GM21717 (cell line): ENCODE measurements around the gene SYNE3.

Source experiments
- ATAC-seq: cut with Tn5 transposase; IDR thresholded peaks from one replicate; pipeline ENCODE4 v1.9.1; 2021; ENCODE audit warnings: mild to moderate bottlenecking, moderate library complexity; ENCODE audit not compliant: unreplicated experiment

Gene SYNE3

DNA sequence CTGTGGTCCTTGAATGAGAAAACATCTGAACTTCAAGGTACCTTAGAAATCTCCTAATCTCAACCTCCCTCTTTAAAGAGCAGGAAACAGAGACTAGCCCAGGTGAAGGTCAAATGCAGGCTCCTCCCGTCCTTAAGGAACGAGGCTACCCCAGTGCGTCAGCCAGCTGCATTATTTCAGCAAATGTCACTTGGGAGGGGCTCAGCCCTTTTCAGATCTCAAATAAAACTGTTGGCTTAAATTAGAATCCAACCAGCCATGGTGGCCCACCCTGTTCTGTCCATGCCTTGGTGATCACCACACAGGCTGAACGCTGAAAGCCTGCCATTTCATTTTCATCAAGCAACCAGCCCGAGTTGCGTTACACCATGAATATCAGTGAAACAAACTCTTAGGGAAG is 7.0 kb downstream of the SYNE3 start:
- ATAC-seq = no peak

DNA sequence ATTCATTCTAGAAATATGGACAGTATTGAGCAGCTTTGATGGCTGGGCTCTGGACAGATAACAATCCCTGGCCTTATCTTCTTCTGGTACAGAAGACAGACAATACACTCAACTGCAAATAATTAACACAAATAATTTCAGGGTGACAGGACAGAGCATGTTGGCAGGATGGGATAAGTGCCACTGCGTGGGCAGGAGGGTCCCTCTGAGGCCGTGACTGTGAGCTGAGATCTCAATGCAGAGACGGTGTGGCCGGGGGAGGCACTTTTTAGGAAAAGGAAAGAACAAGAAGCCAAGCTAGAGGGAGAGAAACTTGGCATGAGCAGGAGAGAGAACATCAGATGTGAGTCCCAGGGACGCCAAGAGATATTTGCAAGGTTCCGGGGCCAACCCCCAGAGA is 8.1 kb downstream of the SYNE3 start:
- ATAC-seq = no peak

DNA sequence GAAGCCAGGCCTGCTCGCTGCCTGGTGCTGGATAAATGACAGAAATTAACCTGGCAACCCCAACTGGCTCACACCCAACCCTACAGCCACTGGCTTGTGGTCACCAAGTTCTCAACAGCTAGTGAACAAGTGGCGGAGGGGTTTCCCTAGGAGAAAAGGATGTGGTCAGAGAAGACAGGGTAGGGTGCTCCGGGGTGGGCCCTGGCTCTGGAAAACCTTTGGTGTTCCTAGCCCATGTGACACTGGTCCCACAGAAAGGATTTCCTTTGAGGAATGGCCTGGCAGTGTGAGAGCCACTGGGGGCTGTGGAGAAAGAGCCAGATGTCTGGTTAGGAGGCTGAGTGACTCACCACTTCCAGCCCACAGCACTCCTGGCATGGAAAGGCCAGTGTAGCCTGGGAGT is 8.7 kb downstream of the SYNE3 start:
- no peak for ATAC-seq

DNA sequence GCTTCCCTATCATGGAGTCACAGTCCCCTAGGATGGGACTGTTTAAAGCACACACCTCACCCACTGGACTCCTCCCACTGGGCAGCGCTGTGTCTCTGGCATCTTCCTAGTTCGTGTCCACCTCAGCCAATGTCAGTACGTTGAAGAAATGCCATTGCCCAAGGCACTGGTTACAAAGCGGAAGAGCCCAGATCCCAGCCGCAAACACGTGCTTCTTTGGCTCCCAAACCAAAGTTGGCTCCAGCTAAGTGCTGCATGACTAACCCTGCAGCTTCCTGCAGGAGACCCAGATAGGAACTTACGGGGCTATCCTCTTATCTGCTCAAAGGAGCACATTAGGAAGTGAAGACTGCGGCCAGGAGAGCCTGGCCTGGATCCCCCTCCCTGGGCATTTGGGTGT is 9.3 kb downstream of the SYNE3 start:
- ATAC-seq = no peak

DNA sequence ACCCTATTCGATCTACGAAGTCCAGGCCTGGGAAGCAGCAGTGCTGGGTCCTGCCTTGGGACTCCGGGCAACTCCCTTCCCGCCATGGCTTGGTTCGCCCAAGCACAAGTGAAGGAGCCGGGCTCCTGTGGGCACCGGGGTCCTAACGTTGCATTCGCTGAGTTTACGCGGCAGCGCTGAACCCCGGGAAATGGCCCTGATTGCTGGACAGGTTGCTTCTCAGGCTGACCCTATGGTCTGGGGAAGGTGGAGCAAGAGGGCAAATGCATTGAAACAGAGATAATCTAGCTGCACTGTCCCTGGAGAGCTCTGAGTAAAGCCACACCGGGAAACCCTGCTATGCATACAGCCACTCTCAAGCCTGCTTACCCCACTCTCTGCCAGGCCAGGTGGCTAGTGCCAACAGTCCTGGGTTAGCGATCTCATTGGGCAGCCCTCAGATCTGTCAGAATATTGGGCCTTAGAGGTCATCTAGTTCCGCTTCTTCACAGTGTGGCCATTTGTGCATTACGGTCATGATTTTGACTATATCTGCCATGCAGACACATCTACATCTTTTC is 11.3 kb downstream of the SYNE3 start:
- no peak for ATAC-seq

DNA sequence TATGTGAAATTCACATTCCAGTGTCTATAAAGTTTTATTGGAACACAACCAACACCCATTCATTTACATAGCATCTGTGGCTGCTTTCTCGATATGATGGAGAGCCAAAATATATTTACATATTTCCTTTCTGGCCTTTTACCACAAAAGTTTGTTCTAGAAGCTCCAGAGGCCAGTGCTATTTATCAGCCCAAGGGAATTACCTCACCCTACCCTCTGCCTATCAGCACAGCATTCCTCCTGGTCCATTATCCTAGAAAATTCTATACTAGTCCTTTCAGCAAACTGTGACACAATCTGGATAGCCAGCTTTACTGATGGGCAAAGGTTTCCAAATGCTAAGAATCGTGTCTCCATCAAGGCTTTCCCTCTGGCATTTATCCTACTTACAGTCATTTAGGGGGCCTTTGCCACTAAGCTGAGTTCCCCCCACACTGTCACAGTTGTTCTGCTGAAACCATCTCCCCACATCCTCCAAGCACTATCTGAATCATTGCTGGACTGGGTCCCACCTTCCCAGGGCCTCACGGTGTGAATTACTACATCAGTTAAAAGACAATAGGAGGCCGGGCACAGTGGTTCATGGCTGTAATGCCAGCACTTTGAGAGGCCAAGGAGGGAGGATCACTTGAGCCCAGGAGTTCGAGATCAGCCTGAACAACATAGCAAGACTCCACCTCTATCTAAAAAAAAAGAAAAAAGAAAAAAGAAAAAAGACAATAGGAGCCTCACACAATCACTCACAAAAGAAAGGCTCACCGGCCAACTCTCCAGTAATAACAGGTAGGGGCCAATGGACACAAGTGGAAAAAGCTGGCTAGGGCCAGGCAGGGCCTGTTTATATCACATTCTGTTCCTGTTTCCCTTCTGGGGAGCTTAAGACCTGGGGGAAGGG is 12.1 kb downstream of the SYNE3 start:
- ATAC-seq = peak; percentile 30

DNA sequence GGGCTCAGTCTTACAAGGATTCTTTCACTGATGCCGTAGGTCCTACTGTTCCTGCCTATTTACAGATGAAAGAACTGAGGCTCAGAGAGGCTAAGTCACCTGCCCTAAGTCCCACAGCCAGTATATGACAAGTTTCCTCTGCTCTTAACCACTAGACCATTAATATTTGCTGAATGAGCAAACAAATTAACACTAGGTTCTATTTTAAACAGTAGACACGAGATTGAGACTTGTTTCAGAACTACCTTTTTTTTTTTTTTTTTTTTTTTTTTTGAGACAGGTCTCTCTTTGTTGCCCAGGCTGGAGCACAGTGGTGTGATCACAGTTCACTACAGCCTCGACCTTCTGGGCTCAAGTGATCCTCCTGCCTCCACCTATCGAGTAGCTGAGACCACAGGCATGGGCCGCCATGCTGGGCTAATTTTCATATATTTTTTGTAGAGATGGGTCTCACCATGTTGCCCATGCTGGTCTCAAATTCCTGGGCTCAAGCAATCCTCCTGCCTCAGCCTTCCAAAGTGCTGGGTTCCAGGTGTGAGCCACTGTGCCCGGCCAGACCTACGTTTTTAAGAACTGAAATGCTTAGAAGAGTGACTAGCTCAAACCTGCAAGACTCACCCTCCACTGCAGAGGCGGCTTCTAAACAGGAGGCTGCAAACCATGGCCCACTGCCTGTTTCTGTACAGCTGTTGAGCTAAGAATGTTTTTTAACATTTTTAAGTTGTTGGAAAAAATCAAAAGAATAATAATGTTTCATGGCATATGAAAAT is 12.9 kb downstream of the SYNE3 start:
- ATAC-seq = peak; percentile 65

DNA sequence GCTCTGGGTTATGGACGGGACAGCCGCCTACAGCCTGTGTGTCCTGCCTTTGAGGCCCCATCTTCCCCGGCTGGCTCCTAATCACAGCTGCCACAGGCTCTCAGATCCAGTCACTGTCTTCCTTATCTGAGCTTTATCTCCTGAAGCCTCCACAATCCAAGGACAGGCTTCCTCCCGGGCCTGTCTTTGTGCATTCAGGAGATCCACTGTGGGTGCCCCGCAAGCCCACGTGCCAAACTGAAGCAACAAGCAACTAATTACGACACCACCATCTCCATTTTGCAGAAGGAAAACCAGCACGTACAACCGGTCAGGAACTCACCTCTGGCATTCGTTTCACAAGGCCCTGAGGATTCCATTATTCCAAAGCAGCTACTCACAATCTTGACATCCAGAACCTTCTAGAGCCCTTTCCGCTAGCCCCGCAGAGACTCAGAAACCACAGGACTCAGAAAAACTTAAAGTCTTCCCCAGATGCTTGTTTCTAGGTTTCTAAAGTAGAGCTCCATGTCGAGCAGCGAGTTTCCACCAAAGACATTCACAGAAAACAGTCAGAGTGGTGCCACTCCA is 14.0 kb downstream of the SYNE3 start:
- no peak for ATAC-seq

- no peak for ATAC-seq
Measured at GRCh38 chr14:95500772-95501401, 15.6 kb downstream of the SYNE3 start.

GRCh38 chr14:95500201-95500681 is 16.2 kb downstream of the SYNE3 start:
- ATAC-seq = no peak

DNA sequence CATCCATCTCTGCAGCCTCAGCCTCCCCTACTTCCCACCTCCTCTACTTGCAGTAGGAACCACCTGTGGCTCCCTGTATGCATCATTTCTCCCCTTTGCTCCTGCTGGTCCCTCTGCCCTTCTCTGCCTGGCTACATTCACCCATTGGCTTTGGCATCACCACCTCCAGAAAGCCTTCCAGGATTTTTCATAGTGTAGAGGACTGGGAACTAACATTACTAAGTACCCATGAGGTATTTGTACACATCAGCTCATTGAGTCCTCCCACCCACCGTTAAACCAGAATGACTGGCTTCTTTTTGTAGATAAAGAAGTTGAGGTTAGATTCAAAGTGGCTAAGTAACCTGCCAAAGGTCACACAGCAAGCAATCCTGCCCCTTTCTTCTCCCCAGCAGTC is 17.1 kb downstream of the SYNE3 start:
- ATAC-seq = no peak

- ATAC-seq = no peak
Measured at GRCh38 chr14:95498622-95499353, 17.7 kb downstream of the SYNE3 start.

- ATAC-seq = no peak
Measured at GRCh38 chr14:95497561-95498011, 18.9 kb downstream of the SYNE3 start.

- ATAC-seq = no peak
Measured at GRCh38 chr14:95496690-95497259, 19.7 kb downstream of the SYNE3 start.

- ATAC-seq = peak; percentile 6
Measured at GRCh38 chr14:95496111-95496681, 20.3 kb downstream of the SYNE3 start.

DNA sequence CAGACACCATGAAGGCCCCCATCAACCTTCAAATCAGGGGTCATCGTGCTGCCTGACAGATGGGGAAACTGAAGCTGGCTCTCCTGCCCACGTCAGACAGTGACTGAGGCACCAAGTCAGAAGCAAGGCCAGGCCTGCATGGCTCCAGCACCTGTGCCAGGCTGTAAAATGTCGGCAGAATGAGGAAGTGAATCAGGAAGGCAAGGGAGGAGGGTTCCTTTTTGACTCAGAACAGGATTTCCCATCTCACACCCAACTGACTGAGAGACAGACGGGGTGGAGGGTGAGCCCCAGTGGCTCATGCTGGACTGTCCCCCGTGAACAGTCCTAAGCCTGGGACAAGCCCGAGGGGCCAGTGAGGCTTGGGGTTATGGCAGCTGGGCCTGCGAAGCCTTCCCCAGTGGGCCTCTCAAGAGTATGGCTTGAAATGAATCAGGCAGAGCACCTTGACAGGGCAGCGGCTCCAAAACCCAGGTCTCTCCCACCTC is 20.9 kb downstream of the SYNE3 start:
- ATAC-seq = peak; percentile 88

- ATAC-seq = no peak
Measured at GRCh38 chr14:95495076-95495475, 21.4 kb downstream of the SYNE3 start.

- no peak for ATAC-seq
Measured at GRCh38 chr14:95494456-95494855, 22.0 kb downstream of the SYNE3 start.

- ATAC-seq = no peak
Measured at GRCh38 chr14:95493976-95494375, 22.5 kb downstream of the SYNE3 start.
